SK-N-SH (cell line): ENCODE results near the gene LIMK2. TPM values are rescaled to one million over a fixed set of nuclear protein-coding genes. Genes with fewer than 3 reads are reported as not detected.

ENCODE experiments used
- CTCF ChIA-PET: fragments of 300-600, 350-600 bp; formaldehyde crosslinking; extraction: SDS; loops from one replicate; lab custom pipeline; 2021; lab: Yijun Ruan, JAX
- POLR2A ChIA-PET: fragments of 350-600 bp; sonication (Branson Sonifier 250); formaldehyde crosslinking; extraction: SDS; loops from one replicate; lab custom pipeline; 2020; ENCODE audit warnings: antibody characterized with exemption, inconsistent platforms; lab: Yijun Ruan, JAX
- DNase-seq: peaks from one replicate; pipeline ENCODE4 v3.0.0; 2012
- H2AFZ ChIP-seq: fragments of 200-600 bp; sonication (generic); 2 replicates; pipeline ENCODE4 v1.8.1; 2016; ENCODE audit warnings: antibody characterized with exemption, mild to moderate bottlenecking, low read depth
- H3F3A ChIP-seq: fragments of 200-600 bp; sonication (generic); replicated peaks from 2 replicates; pipeline ENCODE3; 2016; ENCODE audit warnings: antibody characterized with exemption, mild to moderate bottlenecking; ENCODE audit not compliant: insufficient read depth
- H3K27ac ChIP-seq, 2 experiments: fragments of 200-500 bp in 1 of 2; fragments of 200-600 bp in 1 of 2; sonication (Bioruptor generic) in 1 of 2; sonication (generic), shearing (Covaris generic) in 1 of 2; 2 replicates each; pipeline versions ENCODE4 v1.5.1 to v1.6.1; 2014 to 2016; ENCODE audit warnings: low read depth in 2 of 2, inconsistent platforms in 1 of 2, low read length in 1 of 2, mild to moderate bottlenecking in 1 of 2, mixed read lengths in 1 of 2
- H3K27me3 ChIP-seq: fragments of 200-600 bp; sonication (generic), shearing (Covaris generic); 2 replicates; pipeline ENCODE4 v1.6.1; 2016; ENCODE audit warnings: mixed run types; ENCODE audit not compliant: insufficient read depth
- H3K36me3 ChIP-seq, 2 experiments: fragments of 200-500 bp in 1 of 2; fragments of 200-600 bp in 1 of 2; sonication (Bioruptor generic) in 1 of 2; sonication (generic) in 1 of 2; replicated peaks in 1 of 2; 2 replicates each; pipeline versions ENCODE3 to v1.5.1; 2014 to 2016; ENCODE audit warnings: low read length in 1 of 2, mild to moderate bottlenecking in 1 of 2; ENCODE audit not compliant: insufficient read depth in 2 of 2, control insufficient read depth in 1 of 2
- H3K4me1 ChIP-seq, 2 experiments: fragments of 200-500 bp in 1 of 2; fragments of 200-600 bp in 1 of 2; sonication (Bioruptor generic) in 1 of 2; sonication (generic), shearing (Covaris generic) in 1 of 2; 2 replicates each; pipeline versions ENCODE4 v1.5.1 to v1.6.1; 2014 to 2016; ENCODE audit warnings: low read depth in 1 of 2, low read length in 1 of 2, mixed run types in 1 of 2; ENCODE audit not compliant: insufficient read depth in 2 of 2, control insufficient read depth in 1 of 2
- H3K4me2 ChIP-seq: fragments of 200-600 bp; sonication (generic), shearing (Covaris generic); 2 replicates; pipeline ENCODE4 v1.6.1; 2017; ENCODE audit warnings: mixed run types
- H3K4me3 ChIP-seq, 2 experiments: fragments of 200-500 bp in 1 of 2; fragments of 200-600 bp in 1 of 2; sonication (Bioruptor generic) in 1 of 2; sonication (generic), shearing (Covaris generic) in 1 of 2; 2 replicates each; pipeline versions ENCODE4 v1.5.1 to v1.8.1; 2014 to 2016; ENCODE audit warnings: low read depth in 2 of 2, inconsistent platforms in 1 of 2, low read length in 1 of 2, mild to moderate bottlenecking in 1 of 2, mixed read lengths in 1 of 2, moderate library complexity in 1 of 2
- H3K79me2 ChIP-seq: fragments of 200-600 bp; sonication (generic); 2 replicates; pipeline ENCODE4 v1.8.1; 2017; ENCODE audit warnings: mild to moderate bottlenecking; ENCODE audit not compliant: insufficient read depth
- H3K9ac ChIP-seq: fragments of 200-600 bp; sonication (generic); 2 replicates; pipeline ENCODE4 v1.6.1; 2017; ENCODE audit warnings: mixed run types
- H3K9me2 ChIP-seq: fragments of 200-600 bp; sonication (generic); 2 replicates; pipeline ENCODE4 v1.6.1; 2017; ENCODE audit warnings: mixed run types
- H3K9me3 ChIP-seq: fragments of 200-600 bp; sonication (generic); 2 replicates; pipeline ENCODE4 v1.6.1; 2017; ENCODE audit warnings: mixed run types, mild to moderate bottlenecking, moderate library complexity
- H4K20me1 ChIP-seq: fragments of 200-600 bp; sonication (generic); 2 replicates; pipeline ENCODE4 v1.6.1; 2017; ENCODE audit warnings: mild to moderate bottlenecking, mixed run types; ENCODE audit not compliant: insufficient read depth
- ELF1 ChIP-seq: IDR thresholded peaks from 2 replicates; pipeline ENCODE4 v1.4.0; 2012
- FOXJ3 ChIP-seq: sonication (generic); formaldehyde crosslinking; IDR thresholded peaks from 2 replicates; pipeline ENCODE4 v1.5.1; 2020; ENCODE audit warnings: mild to moderate bottlenecking, missing genetic modification reagents
- GABPA ChIP-seq: IDR thresholded peaks from 2 replicates; pipeline ENCODE4 v1.4.0; 2012; ENCODE audit warnings: low read depth, mild to moderate bottlenecking
- MEF2A ChIP-seq: IDR thresholded peaks from 2 replicates; pipeline ENCODE4 v1.4.0; 2012; ENCODE audit warnings: low read depth, borderline replicate concordance
- POLR2AphosphoS5 ChIP-seq: IDR thresholded peaks from 2 replicates; pipeline ENCODE4 v1.6.1; 2012; ENCODE audit warnings: low read depth, low read length
- RFX5 ChIP-seq: IDR thresholded peaks from 2 replicates; pipeline ENCODE4 v1.6.1; 2012; ENCODE audit warnings: mild to moderate bottlenecking, improper control_type of control experiment, low read length
- SIN3A ChIP-seq: IDR thresholded peaks from 2 replicates; pipeline ENCODE4 v1.6.1; 2012; ENCODE audit warnings: low read depth, mild to moderate bottlenecking, low read length, moderate library complexity, borderline replicate concordance
- SMC3 ChIP-seq: IDR thresholded peaks from 2 replicates; pipeline ENCODE4 v1.6.1; 2012; ENCODE audit warnings: low read depth, low read length, improper control_type of control experiment
- TCF12 ChIP-seq: IDR thresholded peaks from 2 replicates; pipeline ENCODE4 v1.4.0; 2012
- TEAD4 ChIP-seq: IDR thresholded peaks from 2 replicates; pipeline ENCODE4 v1.4.0; 2012; ENCODE audit warnings: mild to moderate bottlenecking, borderline replicate concordance; ENCODE audit not compliant: insufficient read depth
- USF1 ChIP-seq: IDR thresholded peaks from 2 replicates; pipeline ENCODE4 v1.4.0; 2012; ENCODE audit warnings: low read depth, borderline replicate concordance
- WGBS: methylation state at CpG from one replicate; pipeline ENCODE4 v1.1.6; 2017; ENCODE audit warnings: low lambda C conversion rate; 5-methylcytosine and 5-hydroxymethylcytosine counted together
- polyA plus RNA-seq, 3 experiments: library from polyadenylated mRNA; depleted of rRNA; stranded (reverse); fragments of >200 nt; gene quantifications; 2 replicates each; pipeline ENCODE4 v1.2.3, GENCODE V29; 2012
- TF ChIP-seq, protein P1 (sequence below): IDR thresholded peaks from 2 replicates; pipeline ENCODE4 v1.4.0; 2012; ENCODE audit warnings: low read depth
- TF ChIP-seq, protein P2 (sequence below): IDR thresholded peaks from 2 replicates; pipeline ENCODE4 v1.4.0; 2012; ENCODE audit warnings: low read depth, borderline replicate concordance
- TF ChIP-seq, protein P3 (sequence below): IDR thresholded peaks from 2 replicates; pipeline ENCODE4 v1.6.1; 2012; ENCODE audit warnings: mild to moderate bottlenecking, low read depth, low read length, moderate library complexity

The LIMK2 gene
- polyA plus RNA-seq, 1 of the 3 experiments (the other 2 are of a cell fraction): 9.8 TPM

GRCh38 chr22:31275018-31275417, 62.9 kb downstream of the LIMK2 start:
- Histone ChIP-seq H2AFZ (no peak overlapping the region), H3K36me3 (peaks cover 35 to 63% of the 10 kb centered on the region in 2 experiments), H3K4me2 (no peak overlapping the region), H3K27ac (no peak overlapping the region), H3K27me3 (no peaks in the 10 kb centered on the region), H3K4me1 (no peaks in the 10 kb centered on the region; a peak in 1 of 4 replicates), H4K20me1 (no peaks in the 10 kb centered on the region), H3K9me2 (no peaks in the 10 kb centered on the region), H3K4me3 (no peak overlapping the region), H3K9me3 (no peaks in the 10 kb centered on the region), H3K9ac (no peak overlapping the region), H3K79me2 (no peaks in the 10 kb centered on the region), H3F3A (peaks cover 6% of the 10 kb centered on the region)
- no peak for DNase-seq
- POLR2A ChIA-PET: no interaction called here
- WGBS: 88% methylated on average over 6 of the region's 6 CpGs
- TF ChIP-seq, protein P1, sequence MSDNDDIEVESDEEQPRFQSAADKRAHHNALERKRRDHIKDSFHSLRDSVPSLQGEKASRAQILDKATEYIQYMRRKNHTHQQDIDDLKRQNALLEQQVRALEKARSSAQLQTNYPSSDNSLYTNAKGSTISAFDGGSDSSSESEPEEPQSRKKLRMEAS: no peak
- CTCF ChIA-PET: interaction anchor here (0.9 to 6.2 kb wide), 4 partner anchors 19 to 186 kb away, joined by 3 to 151 read pairs (median 39); partner anchors contain the start of gene LIMK2

GRCh38 chr22:31275576-31275975, 63.5 kb downstream of the LIMK2 start:
- peaks cover 9% of the 10 kb centered on the region for H3F3A ChIP-seq
- CTCF ChIA-PET: interaction anchor here (6.0 to 6.2 kb wide), 2 partner anchors 19 to 65 kb away, joined by 64 to 151 read pairs; partner anchors contain the start of gene LIMK2
- peaks cover 35 to 65% of the 10 kb centered on the region in 2 experiments for H3K36me3 ChIP-seq
- no peak for TF ChIP-seq SIN3A
- TF ChIP-seq, protein P2, sequence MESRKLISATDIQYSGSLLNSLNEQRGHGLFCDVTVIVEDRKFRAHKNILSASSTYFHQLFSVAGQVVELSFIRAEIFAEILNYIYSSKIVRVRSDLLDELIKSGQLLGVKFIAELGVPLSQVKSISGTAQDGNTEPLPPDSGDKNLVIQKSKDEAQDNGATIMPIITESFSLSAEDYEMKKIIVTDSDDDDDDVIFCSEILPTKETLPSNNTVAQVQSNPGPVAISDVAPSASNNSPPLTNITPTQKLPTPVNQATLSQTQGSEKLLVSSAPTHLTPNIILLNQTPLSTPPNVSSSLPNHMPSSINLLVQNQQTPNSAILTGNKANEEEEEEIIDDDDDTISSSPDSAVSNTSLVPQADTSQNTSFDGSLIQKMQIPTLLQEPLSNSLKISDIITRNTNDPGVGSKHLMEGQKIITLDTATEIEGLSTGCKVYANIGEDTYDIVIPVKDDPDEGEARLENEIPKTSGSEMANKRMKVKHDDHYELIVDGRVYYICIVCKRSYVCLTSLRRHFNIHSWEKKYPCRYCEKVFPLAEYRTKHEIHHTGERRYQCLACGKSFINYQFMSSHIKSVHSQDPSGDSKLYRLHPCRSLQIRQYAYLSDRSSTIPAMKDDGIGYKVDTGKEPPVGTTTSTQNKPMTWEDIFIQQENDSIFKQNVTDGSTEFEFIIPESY: no peak
- TF ChIP-seq POLR2AphosphoS5: no peak
- no peak for TF ChIP-seq GABPA
- TF ChIP-seq FOXJ3 (CRISPR knock-in tag): no peak
- TF ChIP-seq MEF2A: no peak
- TF ChIP-seq USF1: no peak
- TF ChIP-seq TCF12: no peak
- no peak for TF ChIP-seq SMC3
- TF ChIP-seq RFX5: no peak
- no peak for TF ChIP-seq ELF1
- no peak for TF ChIP-seq TEAD4
- TF ChIP-seq, protein P3, sequence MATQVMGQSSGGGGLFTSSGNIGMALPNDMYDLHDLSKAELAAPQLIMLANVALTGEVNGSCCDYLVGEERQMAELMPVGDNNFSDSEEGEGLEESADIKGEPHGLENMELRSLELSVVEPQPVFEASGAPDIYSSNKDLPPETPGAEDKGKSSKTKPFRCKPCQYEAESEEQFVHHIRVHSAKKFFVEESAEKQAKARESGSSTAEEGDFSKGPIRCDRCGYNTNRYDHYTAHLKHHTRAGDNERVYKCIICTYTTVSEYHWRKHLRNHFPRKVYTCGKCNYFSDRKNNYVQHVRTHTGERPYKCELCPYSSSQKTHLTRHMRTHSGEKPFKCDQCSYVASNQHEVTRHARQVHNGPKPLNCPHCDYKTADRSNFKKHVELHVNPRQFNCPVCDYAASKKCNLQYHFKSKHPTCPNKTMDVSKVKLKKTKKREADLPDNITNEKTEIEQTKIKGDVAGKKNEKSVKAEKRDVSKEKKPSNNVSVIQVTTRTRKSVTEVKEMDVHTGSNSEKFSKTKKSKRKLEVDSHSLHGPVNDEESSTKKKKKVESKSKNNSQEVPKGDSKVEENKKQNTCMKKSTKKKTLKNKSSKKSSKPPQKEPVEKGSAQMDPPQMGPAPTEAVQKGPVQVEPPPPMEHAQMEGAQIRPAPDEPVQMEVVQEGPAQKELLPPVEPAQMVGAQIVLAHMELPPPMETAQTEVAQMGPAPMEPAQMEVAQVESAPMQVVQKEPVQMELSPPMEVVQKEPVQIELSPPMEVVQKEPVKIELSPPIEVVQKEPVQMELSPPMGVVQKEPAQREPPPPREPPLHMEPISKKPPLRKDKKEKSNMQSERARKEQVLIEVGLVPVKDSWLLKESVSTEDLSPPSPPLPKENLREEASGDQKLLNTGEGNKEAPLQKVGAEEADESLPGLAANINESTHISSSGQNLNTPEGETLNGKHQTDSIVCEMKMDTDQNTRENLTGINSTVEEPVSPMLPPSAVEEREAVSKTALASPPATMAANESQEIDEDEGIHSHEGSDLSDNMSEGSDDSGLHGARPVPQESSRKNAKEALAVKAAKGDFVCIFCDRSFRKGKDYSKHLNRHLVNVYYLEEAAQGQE: no peak
- no peak for DNase-seq
- no peak overlapping the region for H3K4me2 ChIP-seq
- H3K9ac ChIP-seq: no peak overlapping the region
- no peaks in the 10 kb centered on the region for H3K27me3 ChIP-seq
- no peaks in the 10 kb centered on the region; a peak in 1 of 4 replicates for H3K4me1 ChIP-seq
- no peaks in the 10 kb centered on the region for H3K79me2 ChIP-seq
- POLR2A ChIA-PET: no interaction called here
- H3K9me3 ChIP-seq: no peaks in the 10 kb centered on the region
- no peak overlapping the region for H2AFZ ChIP-seq
- no peak overlapping the region for H3K4me3 ChIP-seq
- no peak overlapping the region for H3K27ac ChIP-seq
- no peaks in the 10 kb centered on the region for H4K20me1 ChIP-seq
- H3K9me2 ChIP-seq: no peaks in the 10 kb centered on the region
- 72% methylated on average over 5 of the region's 5 CpGs for WGBS
